HG02973 (cell line): ENCODE measurements around the gene SGMS2.
"Not testable (repeated sequence)": the region's sequence is repeated elsewhere in the genome, so short reads cannot be mapped to it uniquely, and the experiment has no call there.

ENCODE experiments used
- ATAC-seq: cut with Tn5 transposase; IDR thresholded peaks from one replicate; pipeline ENCODE4 v1.9.1; 2021; ENCODE audit warnings: moderate library complexity; ENCODE audit not compliant: unreplicated experiment

Gene SGMS2

DNA sequence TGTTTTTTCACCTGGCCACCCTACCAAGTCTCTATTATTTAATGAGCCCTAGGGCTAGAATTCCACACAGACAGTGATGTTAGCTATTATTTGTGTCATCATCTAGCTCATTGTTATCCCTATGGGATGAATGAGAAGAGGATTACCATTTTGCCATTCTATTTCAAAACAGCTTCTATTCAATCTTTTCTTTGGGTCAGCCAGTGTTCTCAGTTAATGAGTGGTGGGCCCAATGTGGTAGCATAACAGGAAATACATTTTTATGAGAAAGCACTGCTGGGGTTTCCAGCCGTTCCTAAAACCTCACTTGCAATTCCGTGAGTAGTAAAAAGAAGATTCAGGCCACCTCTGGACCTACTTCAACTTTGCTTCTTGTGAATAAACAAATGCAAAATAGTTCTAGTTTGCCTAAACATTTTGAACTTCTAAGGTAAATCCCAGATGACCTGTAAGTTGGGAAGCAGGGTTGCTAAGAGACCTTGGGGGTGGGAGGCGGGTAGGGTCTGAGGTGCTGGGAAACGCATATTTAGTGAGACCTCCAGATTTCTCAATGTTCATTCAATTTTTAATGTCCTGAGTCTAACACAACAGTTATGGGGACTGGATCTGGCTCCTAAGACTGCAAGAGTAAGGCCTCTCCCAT lies 81.8 kb downstream of the SGMS2 start:
- no peak for ATAC-seq

DNA sequence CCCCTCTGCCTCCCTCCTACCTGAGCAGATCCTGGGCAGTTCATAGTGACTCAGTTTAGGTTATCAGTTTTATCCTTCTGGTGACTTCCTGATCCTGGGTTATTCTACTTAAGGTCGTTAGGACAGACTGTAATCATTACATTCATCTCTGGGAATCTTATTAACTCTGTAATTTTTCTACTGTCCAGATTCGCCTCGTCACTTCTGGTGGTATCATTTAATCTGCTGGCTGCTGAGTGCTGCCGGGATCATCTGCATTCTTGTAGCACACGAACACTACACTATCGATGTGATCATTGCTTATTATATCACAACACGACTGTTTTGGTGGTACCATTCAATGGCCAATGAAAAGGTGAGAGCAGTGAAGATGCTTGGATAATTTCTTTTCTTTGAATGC lies 83.6 kb downstream of the SGMS2 start:
- ATAC-seq = no peak

DNA sequence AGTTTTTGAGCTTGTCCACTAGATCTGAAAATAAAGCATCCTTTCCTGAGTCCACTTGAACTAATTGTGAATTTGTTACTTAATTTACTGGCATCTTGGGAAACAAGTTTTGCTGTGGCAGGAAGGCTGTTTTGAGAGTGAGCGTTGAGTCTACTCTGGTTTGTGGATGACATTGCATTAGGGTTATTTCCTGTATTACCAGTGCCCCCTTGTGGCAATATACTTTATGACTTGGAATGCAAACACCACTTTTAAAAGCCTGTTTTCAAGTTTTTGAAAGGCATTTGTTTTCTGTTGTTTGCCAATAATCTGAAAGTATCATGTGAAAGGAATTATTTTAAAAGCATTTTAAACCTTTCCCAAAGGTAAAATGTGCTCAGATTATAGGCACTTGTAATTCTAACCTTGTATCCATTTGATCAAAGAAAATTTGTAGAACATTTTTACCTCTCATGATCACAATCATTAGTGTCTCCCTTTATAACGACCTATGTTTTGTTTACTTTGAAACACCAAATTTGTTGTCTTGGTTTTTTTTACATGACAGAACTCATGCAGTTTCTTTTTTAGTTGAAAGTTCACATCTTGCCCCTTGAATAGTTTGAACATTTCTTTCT lies 88.7 kb downstream of the SGMS2 start:
- ATAC-seq = peak; percentile 90

DNA sequence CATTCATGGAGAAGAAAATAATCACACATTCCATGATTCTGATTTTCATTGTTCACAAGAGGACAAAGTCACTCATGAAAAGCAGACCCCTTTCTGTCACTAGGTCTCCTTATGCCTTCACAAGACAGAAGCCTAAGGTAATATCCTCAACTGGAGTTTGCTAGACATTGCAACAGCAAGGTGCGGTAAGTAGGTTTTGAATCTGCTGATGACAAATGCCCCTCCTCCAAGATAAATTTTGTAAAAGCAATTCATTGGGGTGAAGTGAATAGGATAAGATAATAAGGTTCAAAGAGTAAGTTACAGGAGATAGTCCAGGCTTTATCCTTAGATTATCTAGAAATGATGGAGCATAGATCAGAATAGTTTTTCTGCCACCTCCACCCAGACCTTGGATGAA lies 90.5 kb downstream of the SGMS2 start:
- ATAC-seq = no peak

DNA sequence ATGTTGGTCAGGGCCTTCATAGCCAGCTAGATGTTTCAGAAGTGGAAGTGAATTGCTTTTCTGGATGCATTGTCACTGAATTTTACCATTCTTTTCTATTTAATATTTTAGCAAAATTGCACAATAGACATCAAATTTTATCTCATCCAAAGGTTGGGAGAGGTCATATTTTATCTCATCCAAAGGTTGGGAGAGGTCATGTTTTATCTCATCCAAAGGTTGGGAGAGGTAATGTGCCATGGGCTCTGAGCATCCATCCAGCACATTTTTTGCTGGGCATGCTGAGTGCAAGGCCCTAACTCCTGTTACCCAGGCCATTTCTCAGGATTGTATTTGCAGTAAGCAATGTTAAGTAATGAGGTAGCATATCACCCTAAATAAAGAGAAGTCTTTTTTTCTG lies 91.9 kb downstream of the SGMS2 start:
- no peak for ATAC-seq

DNA sequence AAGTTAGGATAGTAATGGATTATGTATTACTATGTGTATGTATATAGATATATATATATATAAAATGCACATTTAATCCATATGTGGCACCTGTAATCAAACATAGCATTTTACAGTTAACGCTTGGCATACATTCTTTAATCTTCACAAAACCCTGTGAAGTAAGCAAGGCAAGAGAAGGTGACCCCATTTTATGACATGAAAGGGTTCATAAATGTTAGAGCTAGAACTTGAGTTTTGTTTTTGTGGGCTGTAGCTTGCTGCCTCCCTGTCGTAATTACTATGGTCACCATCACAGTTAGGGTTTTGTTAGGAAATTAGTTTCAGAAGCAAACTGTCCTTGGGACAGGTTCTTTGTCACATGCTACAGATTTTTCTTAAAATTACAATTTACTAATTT lies 92.8 kb downstream of the SGMS2 start:
- no peak for ATAC-seq

DNA sequence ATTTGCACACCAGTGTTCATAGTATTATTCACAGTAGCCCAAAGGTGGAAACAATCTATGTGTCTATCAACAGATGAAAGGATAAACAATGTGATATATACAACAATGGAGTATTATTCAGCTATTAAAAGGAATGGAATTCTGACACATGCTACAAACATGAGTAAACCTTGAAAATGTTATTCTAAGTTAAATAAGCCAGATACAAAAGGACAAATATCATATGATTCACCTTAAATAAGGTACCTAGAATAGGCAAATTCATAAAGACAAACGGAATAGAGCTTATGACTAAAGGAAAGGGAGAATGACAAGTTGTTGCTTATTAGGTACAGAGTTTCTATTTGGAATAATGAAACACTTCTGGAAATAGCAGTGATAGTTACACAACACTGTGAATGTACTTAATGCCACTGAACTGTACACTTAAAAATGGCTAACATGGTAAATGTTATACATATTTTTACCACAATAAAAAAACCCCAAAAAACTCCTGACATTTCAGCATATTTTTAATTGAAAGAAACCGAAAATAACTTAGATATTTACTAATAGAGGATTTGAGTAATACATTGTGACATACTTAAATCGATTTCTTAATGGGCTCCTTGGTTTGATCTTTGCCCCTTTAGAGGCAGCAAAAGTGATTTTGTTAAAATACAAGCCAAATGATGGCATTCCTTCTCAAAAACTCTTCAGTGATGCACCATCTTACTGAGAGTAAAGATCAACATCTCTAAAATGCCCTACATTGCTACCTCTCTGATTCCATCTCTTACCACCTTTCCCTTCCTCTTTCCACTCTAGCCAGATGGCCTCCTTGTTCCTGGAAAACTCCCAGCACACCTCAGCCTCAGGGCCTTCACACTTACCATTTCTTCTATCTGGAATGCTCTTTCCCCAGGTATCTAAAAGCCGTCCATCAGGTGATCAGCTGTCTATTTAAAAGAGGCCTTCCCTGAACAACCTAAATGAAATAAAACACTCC lies 98.0 kb downstream of the SGMS2 start:
- no peak for ATAC-seq

DNA sequence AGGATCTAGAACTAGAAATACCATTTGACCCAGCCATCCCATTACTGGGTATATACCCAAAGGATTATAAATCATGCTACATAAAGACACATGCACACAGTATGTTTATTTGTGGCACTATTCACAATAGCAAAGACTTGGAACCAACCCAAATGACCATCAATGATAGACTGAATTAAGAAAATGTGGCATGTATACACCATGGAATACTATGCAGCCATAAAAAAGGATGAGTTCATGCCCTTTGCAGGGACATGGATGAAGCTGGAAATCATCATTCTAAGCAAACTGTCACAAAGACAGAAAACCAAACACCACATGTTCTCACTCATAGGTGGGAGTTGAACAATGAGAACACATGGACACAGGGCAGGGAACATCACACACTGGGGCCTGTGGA lies 101.0 kb downstream of the SGMS2 start:
- ATAC-seq = not testable (repeated sequence)

DNA sequence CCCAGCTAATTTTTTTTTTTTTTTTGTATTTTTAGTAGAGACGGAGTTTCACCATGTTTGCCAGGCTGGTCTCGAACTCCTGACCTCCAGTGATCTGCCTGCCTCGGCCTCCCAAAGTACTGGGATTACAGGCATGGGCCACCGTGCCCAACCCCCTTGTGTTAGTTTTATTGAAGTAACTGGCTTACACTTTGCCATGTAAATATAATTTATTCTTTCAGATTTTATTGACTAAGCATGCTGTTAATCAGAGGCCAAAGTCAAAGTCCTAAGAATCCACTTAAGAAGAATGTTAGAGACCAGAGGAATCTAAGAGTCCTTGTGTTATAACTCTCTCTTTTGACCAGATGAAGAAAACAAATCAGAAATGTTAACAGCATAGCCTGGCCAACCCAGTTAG lies 102.1 kb downstream of the SGMS2 start:
- not testable (repeated sequence) for ATAC-seq

DNA sequence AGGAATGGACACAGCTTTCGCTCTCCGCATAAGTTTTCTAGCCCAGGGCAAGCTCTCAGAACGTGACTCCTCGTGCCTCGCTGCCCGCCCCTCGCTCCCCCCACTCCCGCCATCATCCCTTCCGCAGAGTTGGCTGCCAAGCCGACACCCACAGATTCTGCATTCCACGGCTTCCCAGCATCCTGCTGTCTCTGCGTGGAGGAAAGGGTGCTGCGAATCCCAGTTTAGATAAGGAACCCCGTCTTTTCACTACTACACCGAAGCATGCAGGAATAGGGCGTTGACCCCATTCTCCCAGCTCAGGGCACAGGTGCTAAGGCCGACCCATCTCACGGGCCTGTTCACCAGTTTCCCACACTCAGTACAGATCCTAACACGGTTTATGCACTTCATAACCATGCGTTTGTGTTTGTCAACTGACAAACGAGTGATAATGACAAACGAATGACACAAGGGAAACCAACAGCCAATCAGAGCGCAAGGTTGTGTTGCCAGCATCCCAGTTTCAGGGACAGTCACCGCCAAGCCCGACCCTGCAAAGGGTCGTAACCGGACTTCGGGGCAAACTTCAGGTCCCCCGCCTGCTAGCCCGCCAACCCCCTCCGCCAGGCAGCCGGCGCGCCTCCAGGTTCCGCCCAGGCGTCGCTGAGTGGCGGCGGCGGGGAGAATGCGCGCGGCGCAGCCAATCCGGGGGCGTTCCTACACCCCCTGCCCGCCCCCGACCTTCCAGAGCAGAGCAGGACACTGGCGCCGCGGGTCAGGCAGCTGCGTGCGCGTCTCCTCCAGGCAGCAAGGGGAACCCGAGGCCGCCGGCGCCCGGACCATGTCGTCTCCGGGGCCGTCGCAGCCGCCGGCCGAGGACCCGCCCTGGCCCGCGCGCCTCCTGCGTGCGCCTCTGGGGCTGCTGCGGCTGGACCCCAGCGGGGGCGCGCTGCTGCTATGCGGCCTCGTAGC lies 106.4 kb downstream of the SGMS2 start, which contains the start of gene CYP2U1:
Gene CYP2U1 (plus strand): TSS at position 729 of the 954 bp plus-strand sequence. CDS start 95 bp downstream, at position 824.
- ATAC-seq = peak; percentile 92

DNA sequence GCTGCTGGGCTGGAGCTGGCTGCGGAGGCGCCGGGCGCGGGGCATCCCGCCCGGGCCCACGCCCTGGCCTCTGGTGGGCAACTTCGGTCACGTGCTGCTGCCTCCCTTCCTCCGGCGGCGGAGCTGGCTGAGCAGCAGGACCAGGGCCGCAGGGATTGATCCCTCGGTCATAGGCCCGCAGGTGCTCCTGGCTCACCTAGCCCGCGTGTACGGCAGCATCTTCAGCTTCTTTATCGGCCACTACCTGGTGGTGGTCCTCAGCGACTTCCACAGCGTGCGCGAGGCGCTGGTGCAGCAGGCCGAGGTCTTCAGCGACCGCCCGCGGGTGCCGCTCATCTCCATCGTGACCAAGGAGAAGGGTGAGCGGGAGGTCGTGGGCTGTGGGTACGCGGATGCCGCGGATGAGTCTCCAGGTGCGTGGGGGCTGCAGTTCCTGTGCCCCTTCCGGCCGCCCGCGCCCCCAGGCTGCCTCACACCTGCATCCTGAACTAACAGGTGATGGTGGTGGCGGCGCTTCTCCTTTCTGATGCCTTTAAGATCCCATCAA lies 107.1 kb downstream of the SGMS2 start:
- no peak for ATAC-seq

DNA sequence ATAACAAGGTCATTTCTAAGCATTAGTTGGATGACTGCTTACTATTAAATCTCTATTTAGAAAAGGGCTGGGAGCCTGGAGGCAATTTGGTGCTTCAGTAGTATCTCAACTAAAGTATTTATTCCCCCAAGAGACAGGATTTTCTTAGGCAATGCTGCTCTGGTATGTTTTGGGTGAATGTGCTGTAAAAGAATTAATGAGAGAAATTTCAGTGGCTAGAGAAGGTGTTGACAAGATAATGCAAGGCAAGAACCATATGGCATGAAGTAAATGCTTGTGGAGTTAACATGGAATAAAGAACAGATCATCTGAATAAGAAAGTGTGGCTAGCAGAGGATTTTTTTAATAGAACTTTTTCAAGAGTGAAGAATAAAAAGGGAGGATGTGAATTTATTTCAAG lies 110.5 kb downstream of the SGMS2 start:
- ATAC-seq = no peak

DNA sequence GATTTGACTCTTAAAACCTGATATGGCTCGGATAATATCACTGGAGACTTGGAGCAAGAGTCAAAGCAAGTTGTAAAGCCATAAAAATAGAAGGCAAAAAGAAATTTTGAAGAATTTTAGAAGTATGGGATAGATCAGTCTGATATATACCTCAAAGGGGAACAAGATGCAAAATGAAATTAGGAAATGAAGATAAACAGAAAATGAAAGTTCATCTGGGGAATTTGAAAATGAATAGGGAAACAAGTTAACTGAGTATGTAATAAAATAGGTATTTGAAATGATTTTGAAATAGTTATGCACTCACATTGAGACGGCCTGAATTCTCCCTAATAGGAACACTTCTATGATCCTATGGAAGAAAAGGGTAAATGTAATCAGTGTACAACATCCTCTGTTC lies 112.3 kb downstream of the SGMS2 start:
- ATAC-seq = no peak

DNA sequence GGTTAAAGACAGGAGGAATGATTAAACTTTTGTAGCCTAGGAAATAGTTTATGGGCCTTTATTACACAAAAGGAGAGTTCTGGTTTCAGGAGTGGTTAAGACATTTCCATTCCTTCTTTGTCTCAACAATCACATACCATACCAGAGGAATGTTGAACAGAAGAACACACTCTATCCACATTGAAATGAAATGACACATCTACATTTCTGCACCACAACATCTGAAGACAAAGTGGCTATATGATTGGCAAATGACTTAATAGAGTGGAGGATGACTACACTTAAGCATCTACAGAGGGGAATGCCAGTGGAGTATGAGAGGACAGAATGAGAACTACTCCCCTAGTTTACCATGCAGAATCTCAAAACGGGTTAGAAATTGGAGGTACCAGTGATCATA lies 114.6 kb downstream of the SGMS2 start:
- ATAC-seq = no peak

DNA sequence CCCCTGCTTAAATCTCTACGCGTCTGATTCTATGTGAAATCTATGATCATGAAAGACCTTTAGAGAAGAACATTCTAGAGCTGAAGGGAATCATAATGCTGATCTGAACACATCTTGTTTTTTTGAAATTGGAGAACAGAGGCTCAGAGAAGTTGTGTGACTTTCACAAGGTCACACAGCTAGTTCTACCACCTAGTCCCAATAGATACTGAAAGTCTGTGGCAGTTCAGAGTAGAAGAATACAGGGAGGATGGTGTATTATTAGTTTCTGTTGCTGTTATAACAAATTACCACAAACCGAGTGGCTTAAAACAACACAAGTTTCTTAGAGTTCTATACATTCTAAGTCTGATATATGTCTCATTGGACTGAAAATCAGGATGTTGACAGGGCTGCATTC lies 121.1 kb downstream of the SGMS2 start:
- ATAC-seq = no peak

DNA sequence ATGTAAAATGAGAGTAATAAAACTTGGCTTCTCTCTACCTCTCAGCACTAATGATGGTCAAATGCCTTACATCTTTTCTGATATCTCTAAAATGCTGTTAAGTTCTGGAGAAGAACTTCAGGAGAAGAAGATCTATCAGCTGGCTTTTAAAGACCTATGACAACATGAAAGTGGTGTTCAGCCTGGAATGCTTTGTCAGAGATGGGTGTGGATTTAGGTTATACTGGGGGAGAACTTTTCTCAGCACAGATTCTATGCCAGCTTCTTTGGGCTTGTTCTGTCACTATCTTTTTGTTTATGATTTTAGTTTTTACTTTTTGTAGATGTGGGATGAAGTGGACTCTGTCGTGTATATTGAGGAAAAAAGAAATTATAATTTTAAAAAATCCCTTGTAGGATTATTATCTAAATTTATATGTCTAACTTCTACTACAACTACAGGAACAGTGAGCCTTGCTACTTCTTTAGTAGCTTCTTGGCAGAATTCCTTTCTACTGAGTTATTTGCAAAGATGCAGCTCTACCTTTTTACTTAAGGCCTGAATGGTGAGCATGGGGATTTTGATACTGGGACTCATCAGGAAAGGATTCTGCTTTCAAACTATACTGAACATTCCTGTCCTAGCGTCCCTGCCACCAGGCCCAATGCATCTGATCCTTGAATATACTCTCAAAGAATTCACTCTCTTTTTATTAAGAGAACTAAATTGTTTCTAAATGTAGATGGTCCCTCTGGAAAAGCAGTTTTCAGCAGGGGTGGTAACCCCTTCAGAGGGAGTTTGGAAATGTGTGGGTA lies 126.2 kb downstream of the SGMS2 start:
- no peak for ATAC-seq

DNA sequence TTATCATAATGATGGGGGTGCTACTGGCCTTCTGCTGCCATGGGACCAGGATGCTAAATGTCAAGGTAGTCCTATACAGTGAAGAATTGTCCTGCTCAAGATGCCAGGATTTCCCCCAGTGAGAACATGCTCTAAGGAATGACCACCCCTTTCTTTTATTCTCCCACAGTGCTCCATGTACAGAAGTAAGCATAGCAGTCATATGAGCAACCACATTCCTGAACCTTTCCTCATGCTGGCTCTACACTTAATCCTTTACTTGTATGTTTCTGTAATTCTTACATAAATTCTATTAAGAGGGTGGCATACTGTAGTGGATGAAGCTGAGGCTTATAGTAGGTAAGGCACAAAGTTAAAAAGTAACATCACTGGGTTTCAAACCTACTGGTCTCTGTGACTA lies 126.8 kb downstream of the SGMS2 start:
- no peak for ATAC-seq

DNA sequence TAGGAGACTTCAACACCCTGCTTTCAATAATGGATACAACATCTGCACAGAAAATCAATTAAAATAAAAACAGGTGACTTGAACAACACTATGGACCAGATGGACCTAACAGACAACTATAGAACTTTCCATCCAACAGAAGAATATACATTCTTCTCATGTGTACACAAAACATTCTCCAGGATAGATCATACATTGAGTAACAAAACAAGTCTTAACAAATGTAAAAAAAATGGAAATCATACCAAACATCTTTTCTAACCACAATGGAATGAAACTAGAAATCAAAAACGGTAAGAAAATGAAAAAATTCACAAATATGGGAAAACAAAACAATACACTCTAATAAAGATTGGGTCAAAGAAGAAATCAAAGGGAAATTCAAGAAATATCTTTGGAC lies 131.3 kb downstream of the SGMS2 start:
- no peak for ATAC-seq
